GM21515 (cell line): ENCODE results near the gene UBALD1.
"Not testable (repeated sequence)": the region's sequence is repeated elsewhere in the genome, so short reads cannot be mapped to it uniquely, and the experiment has no call there.

Source experiments
- ATAC-seq: cut with Tn5 transposase; IDR thresholded peaks from one replicate; pipeline ENCODE4 v1.9.1; 2021; ENCODE audit not compliant: unreplicated experiment

The UBALD1 gene

DNA sequence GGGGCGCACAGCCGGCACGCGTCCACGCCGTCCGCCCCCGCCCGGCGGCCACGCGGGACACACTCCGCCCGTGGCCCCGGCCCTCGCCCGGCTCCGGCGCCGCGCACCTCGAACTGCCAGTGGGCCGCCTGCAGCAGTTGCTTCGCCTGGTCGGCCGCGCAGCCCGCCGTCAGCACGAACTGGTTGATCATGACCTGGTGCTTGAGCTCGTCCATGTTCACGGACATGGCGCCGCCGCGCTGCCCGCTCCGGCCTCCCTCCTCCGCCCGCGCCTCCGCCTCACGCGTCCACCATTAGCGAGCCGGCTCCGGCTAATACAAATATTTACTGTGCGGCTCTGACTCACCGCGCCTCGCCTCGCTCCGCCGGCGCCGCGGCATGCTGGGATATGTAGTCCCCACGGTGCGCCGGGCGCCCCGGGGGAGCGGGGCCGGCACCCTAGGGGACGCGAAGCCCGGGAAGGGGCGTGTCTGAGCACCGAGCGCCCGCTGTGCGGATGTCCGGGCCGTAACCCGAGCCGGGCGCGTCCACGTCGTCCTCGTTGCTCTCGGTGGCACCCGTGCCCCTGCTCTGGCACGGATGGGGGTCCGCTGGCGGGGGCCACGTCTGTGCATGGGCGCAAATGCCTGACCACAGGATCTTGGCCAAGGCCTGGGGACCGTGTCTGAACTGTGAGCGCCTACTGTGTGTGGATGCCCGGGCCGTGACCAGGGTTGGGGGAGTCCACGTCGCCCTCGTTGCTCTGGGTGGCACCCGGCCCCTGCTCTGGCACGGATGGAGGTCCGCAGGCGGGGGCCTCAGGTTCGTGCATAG lies at the start of gene UBALD1:
UBALD1 (minus strand) TSS at position 318 of the 813 bp plus-strand sequence; CDS start at position 227, 91 bp downstream.
- peak; percentile 48 for ATAC-seq

DNA sequence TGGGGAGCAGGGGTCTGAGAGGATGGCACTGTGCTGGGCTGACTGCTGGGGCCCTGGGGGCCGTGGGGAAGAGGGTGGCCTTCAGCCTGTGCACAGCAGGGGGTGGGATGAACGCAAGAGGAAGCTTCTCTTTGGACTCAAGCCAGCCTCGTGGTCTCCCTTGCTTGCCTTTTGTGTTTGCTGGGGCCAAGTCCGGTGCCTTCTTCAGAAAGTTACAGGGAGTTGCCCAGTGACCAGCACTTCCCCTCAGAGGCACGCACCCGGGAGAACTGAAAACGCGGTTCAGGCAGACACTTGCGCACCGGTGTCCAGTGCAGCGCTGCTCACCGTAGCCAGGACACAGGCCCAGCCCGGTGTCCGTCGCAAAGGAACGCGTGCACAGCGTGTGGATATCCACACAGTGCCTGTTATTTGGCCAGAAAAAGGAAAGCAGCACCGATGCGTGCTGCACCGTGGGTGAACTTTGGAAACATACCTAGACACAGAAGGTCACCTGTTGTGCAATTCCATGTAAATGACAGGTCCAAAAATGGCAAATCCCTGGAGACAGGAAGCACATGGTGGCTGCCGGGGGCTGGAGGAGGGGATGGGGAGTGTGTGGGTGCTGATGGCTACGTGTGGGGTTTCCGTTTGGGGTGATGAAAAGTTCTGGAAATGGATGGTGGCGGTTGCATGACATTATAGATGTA lies 49.2 kb upstream of the UBALD1 start:
- no peak for ATAC-seq

- no peak for ATAC-seq
Observed at GRCh38 chr16:4663465-4663776, 48.7 kb upstream of the UBALD1 start.

DNA sequence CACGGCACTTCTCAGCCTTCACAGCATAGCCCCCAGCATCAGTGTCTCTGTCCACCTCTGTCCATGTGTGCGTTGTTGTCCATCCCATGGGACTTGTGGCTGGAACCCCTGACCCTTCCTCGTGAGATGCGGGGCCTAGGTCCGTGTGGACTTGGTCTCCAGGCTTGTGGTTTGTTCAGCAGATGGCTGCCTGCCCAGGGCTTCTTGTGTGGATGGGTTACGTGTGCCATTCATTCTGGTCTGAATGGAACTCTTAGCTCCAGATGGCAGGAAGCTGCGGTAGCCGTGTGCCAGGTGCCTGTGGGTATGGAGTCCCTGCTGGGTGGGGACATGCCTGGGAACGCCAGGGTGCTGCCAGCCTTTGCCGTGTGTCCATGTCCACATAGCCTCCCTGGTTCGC lies 47.0 kb upstream of the UBALD1 start:
- ATAC-seq: no peak

- ATAC-seq: no peak
Observed at GRCh38 chr16:4660454-4661007, 45.8 kb upstream of the UBALD1 start.

- ATAC-seq: no peak
Observed at GRCh38 chr16:4659363-4660353, 45.0 kb upstream of the UBALD1 start.

DNA sequence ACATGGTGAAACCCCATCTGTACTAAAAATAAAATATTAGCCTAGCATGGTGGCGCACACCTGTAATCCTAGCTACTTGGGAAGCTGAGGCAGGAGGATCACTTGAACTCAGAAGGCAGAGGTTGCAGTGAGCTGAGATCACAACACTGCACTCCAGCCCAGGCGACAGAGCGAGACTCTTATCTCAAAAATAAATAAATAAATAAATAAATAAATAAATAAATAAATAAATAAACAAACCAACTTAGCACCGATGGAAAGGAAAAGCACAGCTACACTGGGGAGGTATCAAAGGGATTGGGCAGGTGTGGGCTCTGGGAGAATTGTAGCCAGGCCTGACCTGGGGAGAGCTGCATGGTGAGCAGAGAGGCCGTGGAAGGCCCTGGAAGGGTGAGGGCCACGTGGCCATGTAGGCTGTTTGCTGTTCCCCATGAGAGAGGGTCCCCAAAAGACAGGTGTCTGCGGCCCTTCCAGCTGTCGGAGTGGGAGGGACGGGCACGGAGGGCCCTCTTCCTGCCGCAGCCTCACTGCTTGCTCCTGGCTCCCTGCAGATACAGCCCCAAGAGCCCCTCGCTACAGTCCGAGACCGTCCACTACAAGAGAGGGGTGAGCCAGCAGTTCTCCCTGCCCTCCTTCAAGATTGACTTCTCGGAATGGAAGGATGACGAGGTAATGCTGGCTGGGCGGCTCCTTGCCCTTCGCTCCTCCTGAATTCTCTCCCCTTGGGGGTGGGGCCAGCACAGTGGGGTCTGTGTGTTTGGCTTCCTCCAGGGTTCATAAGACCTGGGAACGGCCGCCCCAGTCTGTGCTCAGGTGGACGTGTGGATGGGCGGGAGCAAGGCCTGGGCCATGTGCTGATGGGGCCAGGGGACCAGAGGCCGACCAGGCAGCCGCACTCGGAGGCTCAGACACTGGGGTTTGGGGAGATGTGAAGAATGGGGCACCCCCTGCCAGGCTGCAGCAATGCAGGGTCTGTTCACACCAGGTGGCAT lies 42.3 kb upstream of the UBALD1 start:
- ATAC-seq: no peak

- ATAC-seq: no peak
Observed at GRCh38 chr16:4656221-4656620, 41.5 kb upstream of the UBALD1 start.

DNA sequence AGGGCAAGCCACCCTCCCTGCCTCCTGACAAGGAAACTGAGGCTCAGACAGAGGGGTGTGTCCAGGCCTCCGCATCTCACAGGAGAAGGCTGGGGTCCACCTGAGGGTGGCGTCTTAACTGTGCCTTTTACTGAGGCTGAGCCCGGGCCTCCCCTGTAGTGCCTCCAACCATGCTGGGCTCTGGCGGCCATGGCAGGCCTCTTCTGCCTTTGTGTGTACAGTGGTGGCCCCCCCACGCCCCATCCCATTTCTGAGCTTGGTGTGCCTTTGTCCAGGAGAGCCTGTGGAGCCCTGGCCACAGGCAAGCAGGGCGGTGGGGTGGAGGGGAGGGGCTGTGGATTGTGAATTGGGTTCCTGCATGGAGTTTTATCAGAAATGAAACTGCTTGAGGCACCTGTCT lies 41.1 kb upstream of the UBALD1 start:
- no peak for ATAC-seq

DNA sequence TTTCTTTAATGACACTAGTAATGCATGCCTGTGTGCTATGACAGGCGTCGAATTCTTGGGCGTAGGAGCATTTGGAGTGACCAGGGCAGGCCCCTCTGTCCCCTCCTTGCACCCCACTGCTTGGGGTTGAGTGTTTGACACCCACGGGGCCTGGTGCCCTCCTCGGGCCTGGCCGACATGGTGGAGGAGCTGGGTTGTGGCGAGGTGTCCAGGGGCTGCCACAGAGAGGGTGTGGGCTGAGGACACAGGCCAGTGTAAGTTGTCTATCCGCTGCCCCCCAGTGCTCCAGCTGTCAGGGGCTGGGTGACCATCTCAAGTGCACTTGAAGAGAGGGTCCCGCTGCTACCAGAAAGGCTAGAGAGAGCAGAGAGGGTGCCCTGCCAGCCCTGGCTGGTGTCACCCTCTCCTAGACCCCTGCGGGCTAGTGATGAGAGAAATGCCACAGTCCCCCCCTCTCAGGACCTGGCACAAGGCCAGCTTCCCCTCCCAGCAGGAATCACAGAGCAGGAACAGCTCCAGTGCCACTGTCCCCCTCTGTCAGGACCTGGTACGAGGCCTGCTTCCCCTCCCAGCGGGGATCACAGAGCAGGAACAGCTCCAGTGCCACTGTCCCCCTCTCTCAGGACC lies 40.4 kb upstream of the UBALD1 start:
- ATAC-seq: no peak

DNA sequence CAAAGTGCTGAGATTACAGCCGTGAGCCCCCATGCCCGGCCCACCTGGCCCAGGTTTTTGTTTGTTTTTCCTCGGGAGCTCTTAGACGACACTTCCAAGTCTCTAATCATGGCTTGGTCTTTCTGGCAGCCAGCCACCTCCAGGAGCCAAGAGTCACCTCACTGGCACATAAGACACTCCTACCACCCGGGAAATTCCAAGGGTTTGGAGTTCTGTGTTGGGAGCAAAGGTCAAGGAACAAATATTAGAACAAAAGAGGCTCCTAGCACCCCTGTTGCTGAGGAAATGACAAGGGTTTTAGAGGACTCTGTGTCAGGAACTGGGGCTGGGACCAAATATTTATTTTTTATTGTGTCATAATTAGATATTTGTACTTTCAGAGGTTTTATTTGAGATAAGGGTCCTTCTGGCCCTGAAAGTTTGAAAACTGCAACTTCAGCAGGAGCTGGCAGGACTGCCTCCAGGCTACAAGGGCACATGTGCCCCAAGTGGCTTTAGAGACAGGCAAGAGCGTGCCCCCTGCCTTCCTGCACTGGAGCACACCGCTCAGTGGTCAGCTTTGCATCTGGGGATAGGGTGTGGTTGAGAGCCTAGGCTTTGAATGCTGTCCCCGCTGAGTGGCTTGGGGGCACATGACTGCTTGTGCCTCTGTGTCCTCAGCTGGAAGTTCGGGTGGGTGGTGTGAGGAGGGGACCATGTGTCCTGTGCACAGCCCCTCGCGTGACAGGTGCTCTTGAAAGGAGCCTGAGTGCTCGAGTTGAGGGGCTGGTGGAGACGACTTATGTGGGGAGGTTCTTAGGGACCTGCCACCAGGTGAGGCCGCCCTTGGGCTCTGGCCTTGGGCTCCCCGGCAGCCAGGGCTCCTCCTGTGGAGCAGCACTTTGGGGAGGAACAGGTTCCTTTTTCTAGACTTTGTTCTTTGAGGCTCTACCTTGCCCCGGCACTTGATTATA lies 39.6 kb upstream of the UBALD1 start:
- ATAC-seq: no peak

DNA sequence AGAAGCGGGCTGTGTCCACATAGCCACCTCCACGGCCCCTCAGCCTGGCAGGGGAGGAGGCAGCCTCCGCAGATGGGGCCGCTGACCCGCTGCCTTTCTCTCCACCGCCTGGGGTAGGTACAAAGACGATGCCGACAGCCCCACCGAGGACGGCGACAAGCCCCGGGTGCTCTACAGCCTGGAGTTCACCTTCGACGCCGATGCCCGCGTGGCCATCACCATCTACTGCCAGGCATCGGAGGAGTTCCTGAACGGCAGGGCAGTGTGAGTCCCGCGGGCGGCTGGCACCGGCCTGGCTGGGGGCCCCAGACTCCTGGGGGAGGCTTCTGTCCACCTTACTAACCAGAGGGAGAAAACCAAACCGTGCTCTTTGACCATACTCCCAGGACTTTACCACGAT lies 37.9 kb upstream of the UBALD1 start:
- no peak for ATAC-seq

- no peak for ATAC-seq
Observed at GRCh38 chr16:4651827-4652226, 37.1 kb upstream of the UBALD1 start.

GRCh38 chr16:4650443-4651074 lies 35.9 kb upstream of the UBALD1 start:
- ATAC-seq: not testable (repeated sequence)

GRCh38 chr16:4649744-4650442 lies 35.2 kb upstream of the UBALD1 start:
- no peak for ATAC-seq

DNA sequence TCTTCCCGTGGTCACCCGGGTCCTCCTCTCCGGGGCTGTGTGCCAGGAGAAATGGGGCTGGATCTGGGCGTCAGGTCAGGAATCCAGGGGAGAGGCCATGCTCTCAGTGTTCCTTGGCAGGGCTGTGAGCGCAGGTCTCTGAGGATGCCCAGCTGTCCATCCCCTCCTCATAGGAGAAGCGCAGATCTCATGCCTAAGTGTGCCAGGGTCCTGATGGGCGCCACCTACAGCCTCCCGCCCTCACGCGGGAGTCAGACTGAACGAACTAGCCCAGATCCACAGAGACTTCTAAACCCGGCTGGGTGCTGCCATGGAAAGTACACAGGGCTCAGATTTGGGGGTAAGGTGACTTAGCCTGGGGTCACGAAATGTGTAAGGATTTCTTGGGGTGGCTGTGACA lies 34.2 kb upstream of the UBALD1 start:
- ATAC-seq: no peak

DNA sequence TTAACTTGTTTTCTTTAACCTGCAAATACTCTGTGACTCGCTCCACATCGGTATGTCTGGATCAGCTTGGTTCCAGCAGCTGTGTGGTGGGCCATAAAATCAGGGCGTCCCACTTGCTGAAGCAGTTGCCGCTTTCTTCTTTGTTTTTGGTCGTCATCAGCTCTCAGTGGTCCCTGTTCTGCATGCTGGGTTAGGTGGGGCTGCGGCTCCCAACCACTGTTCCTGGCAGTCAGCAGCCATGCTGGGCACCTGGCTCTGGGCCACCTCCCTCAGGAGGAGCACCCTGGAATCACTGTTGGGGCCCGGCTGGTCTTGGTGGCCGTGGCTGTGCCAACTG lies 32.9 kb upstream of the UBALD1 start:
- no peak for ATAC-seq
